Progenitor cell of endocrine pancreas (in vitro differentiated cells): ENCODE measurements around the gene EPHA4. TPM values are rescaled to one million over a fixed set of nuclear protein-coding genes. Genes with fewer than 3 reads are reported as not detected.

ENCODE experiments used
- DNase-seq: peaks from one replicate; pipeline ENCODE4 v3.0.0; 2021; ENCODE audit warnings: low spot score; ENCODE audit not compliant: unreplicated experiment
- H3K27ac Mint-ChIP-seq: 2 replicates; pipeline ENCODE4 v1.8.0; 2021; ENCODE audit warnings: mild to moderate bottlenecking, moderate library complexity, mixed read lengths
- H3K27me3 Mint-ChIP-seq: 2 replicates; pipeline ENCODE4 v1.8.0; 2021; ENCODE audit warnings: mixed read lengths
- H3K36me3 Mint-ChIP-seq: 2 replicates; pipeline ENCODE4 v1.8.0; 2022; ENCODE audit warnings: mixed read lengths; ENCODE audit not compliant: insufficient read depth
- H3K4me1 Mint-ChIP-seq: 2 replicates; pipeline ENCODE4 v1.8.0; 2021; ENCODE audit warnings: low read depth, mixed read lengths
- H3K4me3 Mint-ChIP-seq: 2 replicates; pipeline ENCODE4 v1.8.0; 2021; ENCODE audit warnings: low read depth, mild to moderate bottlenecking, moderate library complexity, mixed read lengths
- H3K9me3 Mint-ChIP-seq: 2 replicates; pipeline ENCODE4 v1.8.0; 2021; ENCODE audit warnings: low read depth, mixed read lengths
- CTCF ChIP-seq: fragments of 200-600 bp; sonication (generic); IDR thresholded peaks from one replicate; pipeline ENCODE4 v1.5.0; 2021; ENCODE audit warnings: antibody characterized with exemption, mild to moderate bottlenecking; ENCODE audit not compliant: unreplicated experiment
- total RNA-seq: library from RNA; stranded (reverse); gene quantifications from 2 replicates; pipeline ENCODE4 v1.2.1, GENCODE V29; 2021

EPHA4 gene
- total RNA-seq, 1 donor from 2014 or later = 41.4 TPM

DNA sequence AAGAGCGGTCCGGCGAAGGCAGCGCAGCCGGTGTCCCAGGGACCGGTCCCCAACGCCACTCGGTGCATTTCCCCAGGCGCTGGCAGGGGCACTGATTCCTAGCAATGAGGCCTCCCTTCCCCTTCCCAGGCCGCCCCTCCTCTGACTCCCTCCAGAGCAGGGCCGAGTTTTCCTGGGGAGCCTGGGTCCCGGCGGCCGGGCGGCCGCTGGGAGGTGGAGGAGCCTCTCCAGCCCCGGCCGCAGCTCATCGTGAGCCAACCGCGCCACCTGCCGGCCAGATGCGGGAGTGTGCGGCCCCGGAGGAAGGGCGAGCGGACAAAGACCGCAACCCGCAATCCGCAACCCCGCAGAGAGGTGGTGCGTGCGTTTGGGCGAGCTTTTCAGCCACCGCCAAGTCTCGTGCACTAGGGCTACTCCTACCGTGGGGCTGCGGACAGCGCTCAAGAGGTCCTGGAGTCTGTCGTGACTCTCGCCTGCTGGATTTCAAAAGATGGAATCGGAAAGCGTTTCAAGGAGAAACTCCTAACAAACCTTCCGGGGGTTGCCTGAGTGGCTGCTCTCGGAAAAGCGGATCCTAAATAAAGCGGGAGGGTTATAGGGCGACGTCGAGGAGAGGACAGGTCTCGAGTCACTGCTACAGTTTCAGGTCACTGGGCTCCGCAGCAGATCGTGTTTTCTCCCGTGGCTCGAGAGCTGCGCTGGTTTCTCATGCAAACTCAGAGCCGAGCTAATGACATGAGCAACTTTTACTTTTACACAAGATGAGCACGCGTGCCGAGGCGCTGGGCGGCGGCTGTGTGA, 1.5 kb upstream of the EPHA4 start:
- H3K27me3 Mint-ChIP-seq = peaks cover 21% of the 10 kb centered on the region
- peak overlapping the region; percentile 73 for H3K27ac Mint-ChIP-seq
- peak; percentile 98 for TF ChIP-seq CTCF
- H3K4me1 Mint-ChIP-seq = peaks cover 26% of the 10 kb centered on the region
- H3K9me3 Mint-ChIP-seq = no peaks in the 10 kb centered on the region
- DNase-seq = peak; percentile 95
- H3K4me3 Mint-ChIP-seq = peak overlapping the region; percentile 98
- H3K36me3 Mint-ChIP-seq = peaks cover 1% of the 10 kb centered on the region

DNA sequence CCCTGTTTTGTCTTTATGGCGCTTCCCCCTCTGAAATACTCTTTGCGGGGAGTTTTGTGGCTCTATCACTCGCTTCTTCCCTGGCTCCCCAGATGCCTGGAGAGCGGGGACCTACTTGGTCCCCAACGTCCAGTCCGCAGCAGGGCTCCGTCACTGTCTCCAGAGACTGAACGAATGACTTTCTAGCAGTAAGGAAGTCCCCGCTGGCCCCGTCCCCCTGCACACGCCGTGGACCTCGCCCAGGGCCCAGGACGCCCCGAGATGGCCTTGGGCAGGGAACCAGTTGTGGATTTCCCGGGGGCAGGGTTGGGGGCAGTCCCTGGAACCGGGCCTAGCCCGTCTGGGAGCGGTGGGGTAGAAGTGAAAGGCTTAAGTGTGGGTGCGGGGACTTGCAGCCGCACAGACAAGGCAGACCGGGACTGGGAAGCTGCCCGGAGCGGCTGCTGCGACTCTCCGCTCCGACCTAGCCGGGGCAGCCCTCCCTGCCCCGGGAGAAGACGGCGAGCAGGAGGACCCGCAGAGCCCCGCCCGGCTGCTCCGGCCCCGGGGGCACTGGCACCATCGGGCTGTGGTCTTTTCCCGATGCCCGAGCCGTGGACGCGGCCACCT, 821 bp upstream of the EPHA4 start:
- no peak for TF ChIP-seq CTCF
- DNase-seq = no peak
- H3K27me3 Mint-ChIP-seq = peaks cover 21% of the 10 kb centered on the region
- peak overlapping the region; percentile 83 for H3K27ac Mint-ChIP-seq
- H3K4me3 Mint-ChIP-seq = peak overlapping the region; percentile 98
- H3K9me3 Mint-ChIP-seq = no peaks in the 10 kb centered on the region
- H3K36me3 Mint-ChIP-seq = peaks cover 1% of the 10 kb centered on the region
- H3K4me1 Mint-ChIP-seq = peaks cover 32% of the 10 kb centered on the region

- Mint-ChIP-seq H3K27me3 (peaks cover 17% of the 10 kb centered on the region), H3K27ac (peak overlapping the region; percentile 96), H3K4me1 (peaks cover 39% of the 10 kb centered on the region), H3K9me3 (no peaks in the 10 kb centered on the region), H3K36me3 (no peaks in the 10 kb centered on the region), H3K4me3 (peak overlapping the region; percentile 98)
- TF ChIP-seq CTCF = no peak
- peak; percentile 21 for DNase-seq
These were observed 419 bp downstream of the EPHA4 start for GRCh38 chr2:221571551-221572218.

- TF ChIP-seq CTCF = no peak
- Mint-ChIP-seq H3K4me3 (peak overlapping the region; percentile 98), H3K27me3 (peaks cover 17% of the 10 kb centered on the region), H3K27ac (peak overlapping the region; percentile 71), H3K9me3 (no peaks in the 10 kb centered on the region), H3K4me1 (peaks cover 41% of the 10 kb centered on the region), H3K36me3 (no peaks in the 10 kb centered on the region)
- DNase-seq = no peak
These were observed 1.0 kb downstream of the EPHA4 start for GRCh38 chr2:221571025-221571550.

DNA sequence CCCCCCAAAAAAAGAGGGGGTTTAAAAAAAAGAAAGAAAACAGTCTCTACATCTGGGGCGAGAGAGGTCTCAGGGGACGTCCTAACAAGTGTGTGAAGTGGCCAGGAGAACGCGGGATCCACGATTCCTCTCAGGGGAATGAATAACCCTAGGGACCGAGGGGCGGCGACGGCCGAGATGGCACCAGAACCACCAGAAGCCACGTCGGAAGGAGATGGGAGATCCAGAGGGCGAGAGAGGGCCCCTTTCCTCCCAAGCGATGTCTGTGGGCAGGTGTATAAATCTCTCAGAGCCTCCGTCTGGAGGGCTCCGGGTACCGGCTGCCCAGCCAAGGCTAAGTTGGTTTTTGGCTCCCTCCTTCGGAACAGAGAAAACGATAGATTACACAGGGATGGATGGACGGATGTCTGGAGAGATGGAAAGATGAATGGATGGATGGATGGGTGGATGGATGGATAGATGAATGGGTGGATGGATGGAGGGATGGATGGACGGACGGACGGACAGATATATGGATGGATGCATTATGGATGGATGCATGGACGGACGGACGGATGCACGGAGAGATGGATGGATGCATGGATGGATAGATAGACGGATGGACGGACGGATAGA, 1.7 kb downstream of the EPHA4 start:
- DNase-seq = no peak
- Mint-ChIP-seq H3K36me3 (no peaks in the 10 kb centered on the region), H3K27ac (no peak overlapping the region), H3K4me1 (peaks cover 43% of the 10 kb centered on the region), H3K27me3 (peaks cover 17% of the 10 kb centered on the region), H3K4me3 (peak overlapping the region; percentile 98), H3K9me3 (no peaks in the 10 kb centered on the region)
- TF ChIP-seq CTCF = no peak
